NT2/D1 (cell line): Measurements from ENCODE around the gene NOS1.

ENCODE experiments used
- YY1 ChIP-seq: IDR thresholded peaks from 2 replicates; pipeline ENCODE4 v1.6.1; 2011; ENCODE audit not compliant: insufficient read length, insufficient read depth
- ZNF274 ChIP-seq: IDR thresholded peaks from 2 replicates; pipeline ENCODE4 v1.6.1; 2011; ENCODE audit warnings: mild to moderate bottlenecking, low read depth, low read length

GRCh38 chr12:117331691-117332090, 29.7 kb downstream of the NOS1 start:
- TF ChIP-seq ZNF274 (no peak), YY1 (no peak)
